ENCODE data around the gene GLYATL1. TPM values are rescaled to one million over a fixed set of nuclear protein-coding genes. Genes with fewer than 3 reads are reported as not detected.

Gene GLYATL1
- total RNA-seq, 1 donor from 2014 or later = not detected

- no peak for DNase-seq (ENCODE audit: low read depth)
- H3K27me3 ChIP-seq (ENCODE audit: control insufficient read depth, insufficient read depth, low read length) = no peaks in the 10 kb centered on the region
- no peaks in the 10 kb centered on the region for H3K36me3 ChIP-seq (ENCODE audit: control insufficient read depth, insufficient read depth, low read length)
- no peak for FAIRE-seq
- no peak for TF ChIP-seq CTCF (IDR thresholded peaks at IDR 0.05; ENCODE audit: insufficient read depth, low read length, severe bottlenecking)
- H3K4me3 ChIP-seq (ENCODE audit: low read depth, low read length) = no peak overlapping the region
Observed at GRCh38 chr11:58957922-58958321, 18.6 kb downstream of the GLYATL1 start.

- DNase-seq (ENCODE audit: low read depth) (peak; percentile 10), FAIRE-seq (no peak)
- no peak overlapping the region for H3K4me3 ChIP-seq (ENCODE audit: low read depth, low read length)
- H3K27me3 ChIP-seq (ENCODE audit: control insufficient read depth, insufficient read depth, low read length) = no peaks in the 10 kb centered on the region
- peak; percentile 22 for TF ChIP-seq CTCF (IDR thresholded peaks at IDR 0.05; ENCODE audit: insufficient read depth, low read length, severe bottlenecking)
- no peaks in the 10 kb centered on the region for H3K36me3 ChIP-seq (ENCODE audit: control insufficient read depth, insufficient read depth, low read length)
Observed at GRCh38 chr11:58958500-58958899, 19.2 kb downstream of the GLYATL1 start.

- peak; percentile 29 for TF ChIP-seq CTCF (IDR thresholded peaks at IDR 0.05; ENCODE audit: insufficient read depth, low read length, severe bottlenecking)
- no peaks in the 10 kb centered on the region for H3K27me3 ChIP-seq (ENCODE audit: control insufficient read depth, insufficient read depth, low read length)
- DNase-seq (ENCODE audit: low read depth) = peak; percentile 77
- H3K4me3 ChIP-seq (ENCODE audit: low read depth, low read length) = no peak overlapping the region
- no peaks in the 10 kb centered on the region for H3K36me3 ChIP-seq (ENCODE audit: control insufficient read depth, insufficient read depth, low read length)
- peak; percentile 66 for FAIRE-seq
Observed at GRCh38 chr11:58963551-58964104, 24.3 kb downstream of the GLYATL1 start.

- Histone ChIP-seq H3K36me3 (ENCODE audit: control insufficient read depth, insufficient read depth, low read length) (no peaks in the 10 kb centered on the region), H3K4me3 (ENCODE audit: low read depth, low read length) (no peak overlapping the region), H3K27me3 (ENCODE audit: control insufficient read depth, insufficient read depth, low read length) (no peaks in the 10 kb centered on the region)
- DNase-seq (ENCODE audit: low read depth) (peak; percentile 46), FAIRE-seq (no peak)
- TF ChIP-seq CTCF (IDR thresholded peaks at IDR 0.05; ENCODE audit: insufficient read depth, low read length, severe bottlenecking) = no peak
Observed at GRCh38 chr11:58965246-58965985, 26.1 kb downstream of the GLYATL1 start.

- H3K4me3 ChIP-seq (ENCODE audit: low read depth, low read length) = no peak overlapping the region
- DNase-seq (ENCODE audit: low read depth) (no peak), FAIRE-seq (no peak)
- H3K36me3 ChIP-seq (ENCODE audit: control insufficient read depth, insufficient read depth, low read length) = no peaks in the 10 kb centered on the region
- no peaks in the 10 kb centered on the region for H3K27me3 ChIP-seq (ENCODE audit: control insufficient read depth, insufficient read depth, low read length)
- TF ChIP-seq CTCF (IDR thresholded peaks at IDR 0.05; ENCODE audit: insufficient read depth, low read length, severe bottlenecking) = no peak
Observed at GRCh38 chr11:58968251-58968711, 29.0 kb downstream of the GLYATL1 start.

Data from bronchial epithelial cell (primary cell).